Peyer's patch (tissue), 4 donors: Measurements from ENCODE around the gene TRPM3. TPM values are rescaled to one million over a fixed set of nuclear protein-coding genes. Genes with fewer than 3 reads are reported as not detected.

Experiments used
- DNase-seq, 3 donors: peaks; one replicate each; pipeline ENCODE4 v3.0.0-alpha.2; 2017 to 2019
- H3K27ac ChIP-seq, 4 donors: fragments of 200-600 bp; sonication (generic); one replicate each; pipeline ENCODE4 v1.5.1; 2016 to 2019
- H3K27me3 ChIP-seq, 2 donors: fragments of 200-600 bp; sonication (generic); one replicate each; pipeline ENCODE4 v1.5.1; 2019
- H3K36me3 ChIP-seq, 3 donors: fragments of 200-600 bp; sonication (generic); one replicate each; pipeline ENCODE4 v1.5.1; 2016 to 2019
- H3K4me1 ChIP-seq, 4 donors: fragments of 200-600 bp; sonication (generic); one replicate each; pipeline ENCODE4 v1.5.1; 2016 to 2019
- H3K4me3 ChIP-seq, 4 donors: fragments of 200-600 bp; sonication (generic); 1 replicate in 3 of 4; 2 replicates in 1 of 4; pipeline ENCODE4 v1.5.1; 2016 to 2019; ENCODE audit warnings: mild to moderate bottlenecking in 1 of 4
- H3K9me3 ChIP-seq, 4 donors: fragments of 200-600 bp; sonication (generic); one replicate each; pipeline ENCODE4 v1.5.1; 2016 to 2019; ENCODE audit warnings: mild to moderate bottlenecking in 1 of 4
- CTCF ChIP-seq, 6 experiments: fragments of 450-650 bp in 4 of 6; fragments of 200-600 bp in 2 of 6; sonication (generic) in 1 of 6; IDR thresholded peaks; one replicate each; pipeline ENCODE4 v1.5.1; 2017 to 2019; ENCODE audit warnings: antibody characterized with exemption in 6 of 6, mild to moderate bottlenecking in 3 of 6, moderate library complexity in 1 of 6
- POLR2A ChIP-seq, 2 donors: fragments of 450-650 bp; IDR thresholded peaks; one replicate each; pipeline ENCODE4 v1.5.1; 2017; ENCODE audit warnings: antibody characterized with exemption in 2 of 2, mild to moderate bottlenecking in 2 of 2, moderate library complexity in 2 of 2
- total RNA-seq, 4 donors: library from RNA; depleted of rRNA; stranded (reverse); fragments of >200 nt; gene quantifications; one replicate each; pipeline ENCODE4 v1.1.0, GENCODE V29; 2016

TRPM3 gene
- total RNA-seq, 4 donors from 2014 or later, result 0.28 to 0.80 TPM; not detected in 2

DNA sequence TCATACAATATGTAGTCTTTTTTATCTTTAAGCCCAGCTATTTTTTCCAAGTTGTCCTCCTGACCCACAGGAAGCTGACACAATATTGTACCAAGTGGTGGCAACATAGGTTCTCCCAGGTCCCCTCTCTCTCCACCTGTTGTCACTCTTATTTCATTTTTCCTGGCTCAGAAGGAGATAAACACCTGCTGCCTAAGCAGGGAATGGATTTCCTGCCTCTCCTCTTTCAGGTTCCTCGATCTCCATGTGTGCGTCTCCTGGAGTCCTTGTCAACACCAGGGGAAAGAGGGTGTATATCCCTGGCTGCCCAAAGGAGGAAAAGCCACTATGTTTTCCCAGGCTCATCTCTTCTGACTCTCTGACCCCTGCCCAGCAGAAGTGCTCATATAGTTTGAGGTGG lies 625.2 kb downstream of the TRPM3 start:
- no peaks in the 10 kb centered on the region for H3K27me3 ChIP-seq
- TF ChIP-seq CTCF (IDR thresholded peaks at IDR 0.05) (no peak), POLR2A (IDR thresholded peaks at IDR 0.05) (no peak)
- H3K4me3 ChIP-seq, result no peak overlapping the region
- H3K36me3 ChIP-seq, result no peaks in the 10 kb centered on the region
- H3K4me1 ChIP-seq, result no peaks in the 10 kb centered on the region
- no peak for DNase-seq
- no peaks in the 10 kb centered on the region for H3K9me3 ChIP-seq
- no peak overlapping the region for H3K27ac ChIP-seq

DNA sequence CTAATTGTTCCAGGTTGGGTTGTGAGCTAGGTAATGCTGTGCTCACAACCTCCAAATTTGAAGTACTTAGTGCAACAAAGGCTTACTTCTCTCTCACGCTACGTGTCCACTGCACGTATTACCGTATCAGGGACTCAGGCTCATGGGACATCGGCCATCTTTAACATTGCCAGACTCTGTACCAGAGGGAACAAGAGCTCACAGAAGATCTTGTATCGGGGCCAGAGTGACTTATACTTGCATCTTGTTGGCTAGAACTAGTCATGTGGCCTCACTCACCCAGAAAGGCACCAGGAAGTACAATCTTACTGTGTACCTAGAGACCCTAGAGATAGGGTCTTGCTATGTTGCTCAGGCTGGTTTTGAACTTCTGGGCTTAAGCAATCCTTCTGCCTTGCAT lies 625.9 kb downstream of the TRPM3 start:
- Histone ChIP-seq H3K36me3 (no peaks in the 10 kb centered on the region), H3K9me3 (no peaks in the 10 kb centered on the region), H3K27me3 (no peaks in the 10 kb centered on the region), H3K27ac (no peak overlapping the region), H3K4me1 (no peaks in the 10 kb centered on the region), H3K4me3 (no peak overlapping the region)
- no peak for DNase-seq
- TF ChIP-seq POLR2A (IDR thresholded peaks at IDR 0.05), result no peak
- no peak for TF ChIP-seq CTCF (IDR thresholded peaks at IDR 0.05)

- DNase-seq, result no peak
- H3K27ac ChIP-seq, result no peak overlapping the region
- H3K27me3 ChIP-seq, result no peaks in the 10 kb centered on the region
- no peaks in the 10 kb centered on the region for H3K4me1 ChIP-seq
- H3K9me3 ChIP-seq, result no peaks in the 10 kb centered on the region
- TF ChIP-seq POLR2A (IDR thresholded peaks at IDR 0.05) (no peak), CTCF (IDR thresholded peaks at IDR 0.05) (no peak)
- H3K4me3 ChIP-seq, result no peak overlapping the region
- H3K36me3 ChIP-seq, result no peaks in the 10 kb centered on the region
Observed at GRCh38 chr9:70494221-70494620, 627.2 kb downstream of the TRPM3 start.

GRCh38 chr9:70493029-70493428 lies 628.4 kb downstream of the TRPM3 start:
- H3K27ac ChIP-seq, result no peak overlapping the region
- H3K9me3 ChIP-seq, result no peaks in the 10 kb centered on the region
- TF ChIP-seq POLR2A (IDR thresholded peaks at IDR 0.05), result no peak
- TF ChIP-seq CTCF (IDR thresholded peaks at IDR 0.05), result no peak
- peaks cover 0 to 5% (median 0%) of the 10 kb centered on the region in 4 donors for H3K4me1 ChIP-seq
- DNase-seq, result no peak
- H3K27me3 ChIP-seq, result no peaks in the 10 kb centered on the region
- H3K4me3 ChIP-seq, result no peak overlapping the region
- H3K36me3 ChIP-seq, result no peaks in the 10 kb centered on the region

DNA sequence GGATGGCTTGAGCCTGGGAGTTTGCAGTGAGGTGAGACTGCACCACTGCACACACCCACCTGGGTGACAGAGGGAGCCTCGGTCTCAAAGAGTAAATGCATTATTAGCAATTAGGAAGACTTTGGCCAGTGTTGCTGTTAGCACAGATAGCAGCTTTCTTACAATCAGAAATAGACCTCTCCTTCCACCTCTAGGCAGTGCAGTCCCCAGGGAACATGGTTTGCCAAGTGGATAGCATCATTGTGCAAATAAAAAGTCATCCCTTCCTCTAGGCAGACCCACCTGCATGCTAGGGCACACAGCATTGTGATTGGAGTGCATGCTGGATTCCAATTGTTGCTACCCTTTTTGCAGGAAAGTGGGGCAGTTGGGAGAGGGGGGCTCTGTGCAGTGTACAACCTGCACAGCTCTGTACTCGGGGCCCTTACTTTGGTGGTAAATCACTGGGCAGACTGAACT lies 629.1 kb downstream of the TRPM3 start:
- no peak for DNase-seq
- Histone ChIP-seq H3K36me3 (no peaks in the 10 kb centered on the region), H3K4me1 (peaks cover 0 to 5% (median 0%) of the 10 kb centered on the region in 4 donors), H3K4me3 (no peak overlapping the region), H3K9me3 (no peaks in the 10 kb centered on the region), H3K27ac (no peak overlapping the region), H3K27me3 (no peaks in the 10 kb centered on the region)
- TF ChIP-seq CTCF (IDR thresholded peaks at IDR 0.05) (no peak), POLR2A (IDR thresholded peaks at IDR 0.05) (no peak)
